Esophagus muscularis mucosa (tissue), 3 donors: ENCODE results near the gene MPP1.

ENCODE experiments used
- CTCF ChIP-seq, 3 experiments: fragments of 200-600 bp in 2 of 3; fragments of 450-650 bp in 1 of 3; sonication (generic) in 2 of 3; IDR thresholded peaks; one replicate each; pipeline ENCODE4 v1.5.1; 2017 to 2019; ENCODE audit warnings: antibody characterized with exemption in 3 of 3, mild to moderate bottlenecking in 2 of 3, moderate library complexity in 1 of 3
- POLR2A ChIP-seq: fragments of 450-650 bp; IDR thresholded peaks from one replicate; pipeline ENCODE4 v1.6.1; 2017; ENCODE audit warnings: antibody characterized with exemption, moderate library complexity, mild to moderate bottlenecking, low read depth
- POLR2AphosphoS5 ChIP-seq, 2 donors: sonication (generic); formaldehyde crosslinking; IDR thresholded peaks; one replicate each; pipeline ENCODE4 v1.6.1; 2017; ENCODE audit warnings: antibody characterized with exemption in 2 of 2

- TF ChIP-seq CTCF (IDR thresholded peaks at IDR 0.05) (no peak), POLR2AphosphoS5 (IDR thresholded peaks at IDR 0.05) (no peak), POLR2A (no peak)
Observed at GRCh38 chrX:154812341-154813101, 7.2 kb upstream of the MPP1 start.
